Measurements from ENCODE around the gene PMM2.

PMM2 gene

GRCh38 chr16:8858994-8859912 is 61.6 kb downstream of the PMM2 start:
- no peak overlapping the region for H3K4me3 ChIP-seq (replicated peaks in 1 of 2; ENCODE audit: low read depth in 2 of 2, low read length in 2 of 2)
- no peak for DNase-seq (ENCODE audit: low read depth in 2 of 2)
- no peak for TF ChIP-seq CTCF (IDR thresholded peaks at IDR 0.05; ENCODE audit: low read depth, low read length)

GRCh38 chr16:8859913-8860881 is 62.6 kb downstream of the PMM2 start:
- TF ChIP-seq CTCF (IDR thresholded peaks at IDR 0.05; ENCODE audit: low read depth, low read length) = no peak
- H3K4me3 ChIP-seq (replicated peaks in 1 of 2; ENCODE audit: low read depth in 2 of 2, low read length in 2 of 2) = no peak overlapping the region

GRCh38 chr16:8861563-8862308 is 64.1 kb downstream of the PMM2 start:
- no peak overlapping the region for H3K4me3 ChIP-seq (replicated peaks in 1 of 2; ENCODE audit: low read depth in 2 of 2, low read length in 2 of 2)
- DNase-seq (ENCODE audit: low read depth in 2 of 2) = no peak
- TF ChIP-seq CTCF (IDR thresholded peaks at IDR 0.05; ENCODE audit: low read depth, low read length) = no peak

More at GRCh38 chr16:8859913-8860881, 62.6 kb downstream of the PMM2 start:
- DNase-seq (ENCODE audit: low read depth in 2 of 2) = peak; percentile 73 to 82

- no peak overlapping the region for H3K4me3 ChIP-seq (replicated peaks in 1 of 2; ENCODE audit: low read depth in 2 of 2, low read length in 2 of 2)
- DNase-seq (ENCODE audit: low read depth in 2 of 2) = no peak
- no peak for TF ChIP-seq CTCF (IDR thresholded peaks at IDR 0.05; ENCODE audit: low read depth, low read length)
Measured at GRCh38 chr16:8862309-8863130, 64.9 kb downstream of the PMM2 start.

- H3K4me3 ChIP-seq (replicated peaks in 1 of 2; ENCODE audit: low read depth in 2 of 2, low read length in 2 of 2) = no peak overlapping the region
- no peak for TF ChIP-seq CTCF (IDR thresholded peaks at IDR 0.05; ENCODE audit: low read depth, low read length)
- no peak for DNase-seq (ENCODE audit: low read depth in 2 of 2)
Measured at GRCh38 chr16:8863594-8864424, 66.2 kb downstream of the PMM2 start.

Data from cardiac fibroblast (primary cell).